ENCODE results near the gene ENTPD2. TPM values are rescaled to one million over a fixed set of nuclear protein-coding genes. Genes with fewer than 3 reads are reported as not detected.

The ENTPD2 gene
- total RNA-seq, 4 donors from 2014 or later = not detected

GRCh38 chr9:137000177-137000930 is 53.5 kb downstream of the ENTPD2 start:
- TF ChIP-seq CTCF (IDR thresholded peaks at IDR 0.05; ENCODE audit: low read depth) = no peak

Small RNAs within 50 kb of the gene (small RNA-seq; reads per million reads assigned to genes)
- gene RF00153 = not detected

Other genes with a start within 250 kb of the ENTPD2 start
- gene RABL6, start 246.1 kb downstream of the ENTPD2 start, total RNA-seq = 10 to 100 TPM; 29.4 to 78.2 (median 33.4) TPM
- 1 to 10 TPM in 1 of 4 donors, under 1 TPM in 3; 0.33 to 3.0 (median 0.48) TPM for gene AJM1, start 211.6 kb downstream of the ENTPD2 start, total RNA-seq
- gene PHPT1, start 204.7 kb downstream of the ENTPD2 start, total RNA-seq = 10 to 100 TPM; 31.8 to 56.6 (median 45.7) TPM
- gene MAMDC4, start 201.7 kb downstream of the ENTPD2 start, total RNA-seq = 1 to 10 TPM in 2 of 4 donors, under 1 TPM in 1, not detected in 1; 0.68 to 1.5 (median 1.1) TPM
- 100 to 1,000 TPM; 187 to 332 (median 293) TPM for gene EDF1, start 187.8 kb downstream of the ENTPD2 start, total RNA-seq
- gene TRAF2, start 167.5 kb downstream of the ENTPD2 start, total RNA-seq = 1 to 10 TPM; 2.9 to 7.7 (median 6.1) TPM
- 100 to 1,000 TPM in 3 of 4 donors, 10 to 100 TPM in 1; 87.9 to 363 (median 126) TPM for gene FBXW5, start 109.3 kb downstream of the ENTPD2 start, total RNA-seq
- 1 to 10 TPM in 1 of 4 donors, not detected in 3; 2.6 TPM for gene C8G, start 108.8 kb downstream of the ENTPD2 start, total RNA-seq
- gene LCN12, start 101.8 kb downstream of the ENTPD2 start, total RNA-seq = not detected
- 10 to 100 TPM; 15.5 to 57.3 (median 26.8) TPM for gene PTGDS, start 76.6 kb downstream of the ENTPD2 start, total RNA-seq
- not detected for gene LCNL1, start 71.1 kb downstream of the ENTPD2 start, total RNA-seq
- 10 to 100 TPM in 3 of 4 donors, 1 to 10 TPM in 1; 5.1 to 30.6 (median 26.9) TPM for gene PAXX, start 61.6 kb downstream of the ENTPD2 start, total RNA-seq
- gene CLIC3, start 57.5 kb downstream of the ENTPD2 start, total RNA-seq = 1 to 10 TPM in 2 of 4 donors, not detected in 2; 1.8 to 2.2 TPM
- 10 to 100 TPM; 13.5 to 58.6 (median 19.3) TPM for gene ABCA2, start 25.8 kb downstream of the ENTPD2 start, total RNA-seq
- gene FUT7, start 22.0 kb downstream of the ENTPD2 start, total RNA-seq = under 1 TPM in 2 of 4 donors, not detected in 2; 0.22 to 0.34 TPM
- 10 to 100 TPM; 17.5 to 61.6 (median 29.8) TPM for gene NPDC1, start 7.9 kb downstream of the ENTPD2 start, total RNA-seq
- under 1 TPM in 3 of 4 donors, not detected in 1; 0.19 to 0.66 (median 0.51) TPM for gene SAPCD2, start 16.5 kb upstream of the ENTPD2 start, total RNA-seq
- gene UAP1L1, start 23.5 kb upstream of the ENTPD2 start, total RNA-seq = 10 to 100 TPM in 3 of 4 donors, 1 to 10 TPM in 1; 6.7 to 14.8 (median 11.2) TPM
- 10 to 100 TPM; 19.1 to 61.9 (median 47.8) TPM for gene MAN1B1, start 32.9 kb upstream of the ENTPD2 start, total RNA-seq
- gene DPP7, start 60.7 kb upstream of the ENTPD2 start, total RNA-seq = 100 to 1,000 TPM in 3 of 4 donors, 10 to 100 TPM in 1; 57.4 to 135 (median 117) TPM
- gene GRIN1, start 85.1 kb upstream of the ENTPD2 start, total RNA-seq = not detected
- not detected for gene LRRC26, start 116.0 kb upstream of the ENTPD2 start, total RNA-seq
- not detected for gene TMEM210, start 118.0 kb upstream of the ENTPD2 start, total RNA-seq
- 10 to 100 TPM; 11.6 to 53.1 (median 22.6) TPM for gene ANAPC2, start 134.5 kb upstream of the ENTPD2 start, total RNA-seq
- gene SSNA1, start 134.6 kb upstream of the ENTPD2 start, total RNA-seq = 10 to 100 TPM; 26.7 to 69.3 (median 55.8) TPM
- 10 to 100 TPM in 1 of 4 donors, 1 to 10 TPM in 3; 1.8 to 10.5 (median 4.9) TPM for gene TPRN, start 146.7 kb upstream of the ENTPD2 start, total RNA-seq
- 10 to 100 TPM; 19.9 to 29.7 (median 22.7) TPM for gene TMEM203, start 151.6 kb upstream of the ENTPD2 start, total RNA-seq
- gene NDOR1, start 151.6 kb upstream of the ENTPD2 start, total RNA-seq = 1 to 10 TPM; 2.6 to 6.2 (median 3.7) TPM
- 1 to 10 TPM in 2 of 4 donors, under 1 TPM in 1, not detected in 1; 0.88 to 2.4 (median 1.9) TPM for gene RNF208, start 168.2 kb upstream of the ENTPD2 start, total RNA-seq
- under 1 TPM in 1 of 4 donors, not detected in 3; 0.34 TPM for gene CYSRT1, start 171.1 kb upstream of the ENTPD2 start, total RNA-seq
- not detected for gene RNF224, start 173.4 kb upstream of the ENTPD2 start, total RNA-seq
- gene SLC34A3, start 176.8 kb upstream of the ENTPD2 start, total RNA-seq = not detected
- gene TUBB4B, start 187.2 kb upstream of the ENTPD2 start, total RNA-seq = 100 to 1,000 TPM in 2 of 4 donors, 10 to 100 TPM in 2; 92.0 to 213 (median 150) TPM
- gene STPG3, start 197.2 kb upstream of the ENTPD2 start, total RNA-seq = not detected
- gene NELFB, start 201.3 kb upstream of the ENTPD2 start, total RNA-seq = 10 to 100 TPM; 19.4 to 37.0 (median 30.8) TPM
- 1 to 10 TPM; 3.3 to 9.0 (median 6.6) TPM for gene TOR4A, start 223.7 kb upstream of the ENTPD2 start, total RNA-seq
- 10 to 100 TPM in 1 of 4 donors, 1 to 10 TPM in 2, under 1 TPM in 1; 0.51 to 11.5 (median 2.9) TPM for gene NRARP, start 248.2 kb upstream of the ENTPD2 start, total RNA-seq